ENCODE results near the gene TLL2.

GRCh38 chr10:96462606-96463151, 51.0 kb downstream of the TLL2 start:
- TF ChIP-seq POLR2A (IDR thresholded peaks at IDR 0.05; ENCODE audit: low read depth, low read length) (no peak), POLR2AphosphoS5 (IDR thresholded peaks at IDR 0.05; ENCODE audit: insufficient read depth, low read depth, low read length) (no peak), CTCF (IDR thresholded peaks at IDR 0.05; ENCODE audit: extremely low read depth in 1 of 2, insufficient read depth in 1 of 2, low read depth in 1 of 2, low read length in 2 of 2) (no peak), MAX (IDR thresholded peaks at IDR 0.05; ENCODE audit: insufficient read depth, insufficient read length) (no peak), EZH2 (IDR thresholded peaks at IDR 0.05; ENCODE audit: borderline replicate concordance, low read depth, low read length, severe bottlenecking) (no peak)
